ENCODE results near the gene CCDC167. TPM values are rescaled to one million over a fixed set of nuclear protein-coding genes. Genes with fewer than 3 reads are reported as not detected.
A peak's percentile ranks its signal among the peaks of the same experiment; 100 is the strongest.

CCDC167 gene
- total RNA-seq, 1 experiment from 2014 or later, result 31.9 TPM

GRCh38 chr6:37485291-37485702 is 14.4 kb downstream of the CCDC167 start:
- Mint-ChIP-seq H3K36me3 (ENCODE audit: insufficient read depth in 1 of 3, low read depth in 3 of 3) (peaks cover 4 to 19% (median 9%) of the 10 kb centered on the region in 3 experiments; a peak in 6 of 7 replicates), H3K27ac (no peak overlapping the region), H3K4me3 (no peak overlapping the region), H3K27me3 (ENCODE audit: low read depth) (no peaks in the 10 kb centered on the region; the same call in 1 of the 2 replicates), H3K4me1 (peaks cover 31 to 48% of the 10 kb centered on the region in 2 experiments), H3K9me3 (no peaks in the 10 kb centered on the region)
- Histone ChIP-seq H2BK5ac (ENCODE audit: insufficient read length, low read length) (no peak overlapping the region), H3K4me2 (ENCODE audit: insufficient read depth, insufficient read length, low read length) (no peak overlapping the region), H3K23me2 (ENCODE audit: insufficient read length, low read depth, low read length, poor library complexity, severe bottlenecking) (no peaks in the 10 kb centered on the region), H3K79me1 (ENCODE audit: insufficient read depth, low read depth, low read length, poor library complexity, severe bottlenecking) (no peaks in the 10 kb centered on the region), H3K14ac (ENCODE audit: insufficient read depth, low read length) (no peak overlapping the region), H3T11ph (ENCODE audit: low read length) (no peak overlapping the region), H3K9ac (ENCODE audit: extremely low read depth, insufficient read length, low read length) (no peak overlapping the region), H4K5ac (ENCODE audit: insufficient read length, low read depth, low read length) (no peak overlapping the region), H3K27ac (ENCODE audit: insufficient read length, low read depth, low read length) (no peak overlapping the region), H3K79me2 (ENCODE audit: insufficient read depth, low read length) (no peaks in the 10 kb centered on the region), H2BK12ac (ENCODE audit: insufficient read length, low read depth, low read length) (no peak overlapping the region), H3K4me1 (ENCODE audit: insufficient read depth, low read length) (peaks cover 4% of the 10 kb centered on the region; the same call in 1 of the 2 replicates), H3K23ac (ENCODE audit: insufficient read length, low read depth, low read length) (no peak overlapping the region), H2BK120ac (ENCODE audit: low read depth, low read length, poor library complexity, severe bottlenecking) (no peak overlapping the region), H4K20me1 (ENCODE audit: control insufficient read depth, insufficient read depth, insufficient read length) (no peaks in the 10 kb centered on the region), H2AFZ (ENCODE audit: low read length) (no peak overlapping the region), H2AK5ac (ENCODE audit: insufficient read length, low read length) (no peak overlapping the region), H4K91ac (ENCODE audit: insufficient read length, low read depth, low read length) (no peak overlapping the region), H3K9me3 (ENCODE audit: control insufficient read depth, low read depth, low read length) (no peaks in the 10 kb centered on the region), H3K4ac (ENCODE audit: low read depth, low read length) (no peak overlapping the region), H3K56ac (ENCODE audit: insufficient read length, low read depth, low read length) (no peak overlapping the region), H4K8ac (replicated peaks; ENCODE audit: insufficient read length, low read depth, low read length) (no peak overlapping the region), H2BK20ac (ENCODE audit: low read depth, low read length, poor library complexity, severe bottlenecking) (no peak overlapping the region), H2BK15ac (ENCODE audit: low read depth, low read length) (no peak overlapping the region), H3K18ac (ENCODE audit: insufficient read length, low read depth, low read length) (no peak overlapping the region), H3K27me3 (ENCODE audit: insufficient read depth, low read length) (no peaks in the 10 kb centered on the region)
- WGBS (ENCODE audit: extremely low coverage, insufficient read length, low lambda C conversion rate), result no CpG with 5 or more reads among the region's 10 CpGs
- peak; percentile 56 for DNase-seq
- peak; percentile 52; the same call in 2 of the 3 replicates for TF ChIP-seq CTCF (conservative IDR thresholded peaks at IDR 0.05)
